Measurements from ENCODE around the gene ZCCHC24.

The ZCCHC24 gene

DNA sequence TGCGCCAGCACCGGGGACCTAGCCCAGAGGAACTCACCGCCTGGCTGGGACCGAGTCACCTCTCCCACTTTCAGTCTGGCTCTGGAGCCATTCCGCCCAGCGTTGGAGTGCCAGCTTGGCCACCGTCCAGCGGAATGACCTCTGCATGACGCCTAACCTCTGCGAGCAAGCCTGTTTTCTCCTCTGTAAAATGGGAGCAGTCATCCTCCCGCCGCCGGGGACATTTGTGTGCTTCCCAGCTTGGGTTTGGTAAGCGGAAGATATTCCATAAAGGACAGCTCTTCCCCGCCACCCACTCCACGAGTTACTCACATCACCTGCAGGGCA lies 1.3 kb upstream of the ZCCHC24 start:
- no peak for DNase-seq (ENCODE audit: low read depth in 2 of 2)

DNA sequence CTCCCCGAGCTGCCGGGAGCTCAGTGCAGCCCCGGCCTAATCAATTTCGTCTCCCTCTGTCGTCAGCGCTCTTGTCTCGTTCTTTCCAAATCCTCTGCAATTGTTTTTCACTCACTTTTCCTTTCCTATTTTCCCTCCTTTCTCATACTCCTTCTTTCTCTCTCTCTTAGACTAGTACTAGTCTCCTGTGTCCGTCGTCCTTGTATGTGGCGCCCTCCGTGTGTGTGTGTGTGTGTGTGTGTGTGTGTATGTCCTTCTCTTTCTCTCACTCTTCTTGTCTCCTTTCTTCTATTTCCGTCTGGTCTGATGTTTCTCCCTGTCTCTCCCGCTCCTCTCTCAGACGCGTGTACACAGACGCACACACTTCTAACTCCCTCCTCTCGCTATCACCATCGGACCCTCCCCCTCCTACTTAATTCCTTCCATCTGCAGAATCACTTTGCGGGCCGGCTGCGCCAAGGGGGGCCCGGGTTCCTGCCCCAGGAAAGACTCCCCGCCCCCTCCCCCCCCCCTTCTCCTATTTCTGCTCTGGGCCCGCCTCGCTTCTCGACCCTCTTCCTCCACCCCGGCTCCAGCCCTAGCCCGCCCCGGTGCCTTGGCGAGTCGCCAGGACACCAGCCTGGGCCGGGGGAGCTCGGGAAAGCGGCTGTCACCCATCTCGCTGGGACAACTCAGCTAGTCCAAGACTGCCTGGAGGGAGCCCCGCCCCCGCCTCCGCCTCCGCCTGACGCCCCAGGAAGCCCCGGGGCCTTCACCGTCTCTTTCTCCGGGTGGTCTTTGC lies 743 bp upstream of the ZCCHC24 start:
- peak; percentile 79 to 81 for DNase-seq (ENCODE audit: low read depth in 2 of 2)

DNA sequence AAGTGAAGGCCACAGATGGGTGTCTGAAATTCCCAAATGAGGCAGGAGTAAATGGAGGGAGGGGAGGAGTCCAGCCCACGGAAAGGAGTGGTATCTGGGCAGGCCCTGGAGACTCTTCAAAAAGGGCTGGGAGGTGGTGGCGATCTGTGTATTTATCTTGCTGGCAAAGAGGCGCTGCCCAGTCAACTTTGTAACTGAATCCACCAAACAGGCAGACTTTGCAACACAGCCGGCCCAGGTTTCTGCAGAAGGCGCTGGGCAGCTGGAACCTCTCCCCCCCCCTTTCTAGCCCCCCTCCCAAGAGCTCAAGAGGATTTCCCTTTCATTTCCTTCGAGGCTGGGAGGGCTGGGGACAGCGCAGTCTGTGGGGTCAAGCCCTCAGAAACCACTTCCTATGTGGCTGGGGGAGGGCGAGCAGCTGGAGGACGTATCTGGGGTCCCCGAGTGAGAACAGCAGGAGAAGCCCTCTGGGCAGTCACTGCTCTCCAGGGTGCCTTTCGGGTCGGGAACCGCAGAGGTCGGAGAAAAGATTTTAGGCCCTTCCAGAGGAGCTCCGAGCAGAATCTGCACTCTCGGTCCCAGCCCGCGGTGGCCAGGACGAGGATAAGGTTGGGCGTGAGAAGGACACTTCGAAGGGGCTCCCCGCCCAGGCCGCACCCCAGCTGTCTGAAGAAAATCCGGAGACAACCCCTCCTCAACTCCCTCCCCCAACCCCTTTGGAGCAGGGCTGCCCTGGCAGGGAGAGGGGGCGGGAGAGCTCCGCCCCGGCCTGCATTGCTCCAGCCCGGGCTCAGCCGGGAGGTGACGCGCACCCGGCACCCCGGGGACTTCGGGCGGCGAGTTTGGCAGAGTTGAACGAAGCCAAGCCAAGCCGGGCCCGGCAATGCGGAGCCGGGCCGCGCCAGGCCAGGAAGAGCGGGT lies 965 bp downstream of the ZCCHC24 start:
- no peak for DNase-seq (ENCODE audit: low read depth in 2 of 2)

DNA sequence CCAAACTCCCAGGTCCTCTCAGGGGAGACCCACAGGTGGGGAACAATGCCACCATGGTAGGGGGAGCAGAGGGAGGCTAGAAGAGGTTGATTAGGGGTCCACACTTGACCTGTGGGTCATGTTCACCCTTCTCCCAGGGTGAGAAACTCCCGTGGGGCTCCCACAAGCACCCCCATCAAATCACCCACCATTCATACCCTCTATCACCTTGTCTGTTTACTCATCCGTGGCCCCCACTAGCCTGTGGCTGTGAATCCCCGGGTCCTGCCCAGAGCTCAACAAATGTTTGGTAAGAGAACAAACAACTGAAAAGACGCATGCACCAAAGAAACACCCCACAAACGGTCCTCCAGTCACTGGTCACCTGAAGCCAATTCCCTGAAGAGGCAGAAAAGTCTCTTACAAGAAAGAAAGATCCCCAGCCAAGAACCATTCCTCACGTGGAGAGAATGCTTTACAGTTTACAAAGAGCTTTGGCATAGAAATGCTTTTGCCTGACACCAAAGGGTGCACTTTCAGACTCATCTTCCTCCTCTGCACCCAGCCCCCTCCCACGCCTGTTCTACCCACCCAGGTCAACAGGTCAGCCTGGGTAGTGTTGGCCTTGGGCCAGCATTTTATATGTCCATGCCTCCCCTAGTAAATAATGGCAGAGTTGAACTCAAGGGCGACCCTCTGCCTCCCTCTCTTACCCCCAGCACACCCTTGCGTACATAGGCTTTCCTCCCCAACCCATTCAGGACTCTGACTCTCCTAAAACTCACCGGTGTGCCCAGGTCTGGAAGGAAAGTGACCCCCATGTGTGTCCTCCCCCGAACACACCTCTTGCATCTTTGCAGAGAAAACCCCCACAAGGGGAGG lies 1.9 kb downstream of the ZCCHC24 start:
- no peak for DNase-seq (ENCODE audit: low read depth in 2 of 2)

DNA sequence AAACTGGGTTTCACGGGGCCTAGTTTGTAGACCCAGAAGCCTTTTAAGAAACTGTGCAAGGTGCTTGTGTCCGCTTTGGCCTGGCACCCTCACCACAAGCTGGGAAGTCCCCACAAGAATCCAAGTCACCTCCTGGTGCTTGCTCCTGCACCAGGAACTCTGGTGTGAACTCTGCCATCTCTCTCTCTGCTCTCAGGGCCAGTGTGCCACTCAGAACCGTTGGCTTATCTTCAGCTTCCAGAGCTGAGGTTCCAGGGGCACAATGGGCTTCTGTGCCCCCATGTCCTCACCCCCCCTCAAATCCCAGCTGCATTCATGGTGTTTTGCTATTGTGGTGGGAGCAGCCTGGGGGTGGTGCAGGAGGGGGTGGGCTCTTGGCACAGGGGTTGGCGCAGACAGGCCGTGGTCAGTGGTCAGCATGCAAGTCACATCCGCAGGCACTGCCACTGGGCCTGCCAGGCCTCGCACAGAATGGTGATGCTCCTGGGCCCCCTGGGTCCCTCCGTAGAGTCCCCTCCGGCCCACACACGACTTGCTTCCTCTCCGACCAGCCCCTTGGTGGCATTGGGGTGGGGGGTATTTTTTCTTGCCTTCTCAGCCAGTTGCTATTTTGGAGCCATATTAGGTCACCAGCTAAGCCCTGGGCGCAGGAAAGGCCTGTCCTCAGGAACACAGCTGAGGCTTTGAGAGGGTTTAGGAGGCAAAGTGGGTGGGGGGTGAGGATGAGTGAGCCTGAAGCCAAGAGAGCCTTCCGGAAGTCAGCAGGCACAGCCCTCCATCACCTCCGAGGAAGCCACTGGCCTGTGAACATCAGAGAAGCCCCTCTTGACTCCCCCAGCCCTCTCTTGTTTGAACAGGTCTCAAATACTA lies 3.0 kb downstream of the ZCCHC24 start:
- DNase-seq (ENCODE audit: low read depth in 2 of 2), result no peak

DNA sequence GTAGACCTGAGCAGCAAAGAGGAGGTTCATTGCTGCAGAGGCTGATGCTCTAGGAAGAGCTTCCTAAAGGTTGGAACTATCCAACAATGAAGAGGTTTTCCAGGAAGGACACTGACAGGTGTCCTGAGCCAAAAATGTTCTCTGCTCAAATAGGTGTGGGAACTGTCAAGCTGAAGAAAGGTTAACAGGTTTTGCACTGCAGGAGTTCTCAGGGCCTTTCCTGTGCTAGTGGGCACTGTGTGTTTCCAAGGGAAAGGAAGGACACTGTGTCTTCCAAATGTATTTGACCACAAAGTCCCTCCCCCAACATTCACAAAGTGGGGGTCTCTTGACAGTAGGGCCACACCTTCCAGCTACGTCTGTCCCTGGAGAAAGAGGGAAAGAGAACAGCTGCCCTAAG lies 4.0 kb downstream of the ZCCHC24 start:
- DNase-seq (ENCODE audit: low read depth in 2 of 2), result no peak

DNA sequence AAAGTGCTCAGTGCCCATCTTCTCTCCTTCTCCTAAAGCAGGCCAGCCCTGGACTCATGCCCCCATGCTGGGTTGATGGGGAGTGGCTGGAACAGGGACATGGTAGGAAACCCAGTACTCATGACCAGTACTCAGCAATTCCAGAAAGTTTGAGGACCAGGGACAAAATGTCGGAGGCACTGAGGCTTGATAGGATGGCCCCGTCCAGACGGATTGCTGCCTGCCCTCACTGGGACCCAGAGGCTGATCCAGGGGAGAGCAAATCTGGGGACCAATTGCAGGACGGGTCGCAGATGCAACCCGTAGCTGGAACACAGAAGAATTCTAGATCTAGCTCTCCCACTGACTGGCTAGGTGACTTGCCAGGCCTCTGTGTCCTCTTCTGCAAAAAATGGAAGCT lies 5.1 kb downstream of the ZCCHC24 start:
- DNase-seq (ENCODE audit: low read depth in 2 of 2), result no peak

DNA sequence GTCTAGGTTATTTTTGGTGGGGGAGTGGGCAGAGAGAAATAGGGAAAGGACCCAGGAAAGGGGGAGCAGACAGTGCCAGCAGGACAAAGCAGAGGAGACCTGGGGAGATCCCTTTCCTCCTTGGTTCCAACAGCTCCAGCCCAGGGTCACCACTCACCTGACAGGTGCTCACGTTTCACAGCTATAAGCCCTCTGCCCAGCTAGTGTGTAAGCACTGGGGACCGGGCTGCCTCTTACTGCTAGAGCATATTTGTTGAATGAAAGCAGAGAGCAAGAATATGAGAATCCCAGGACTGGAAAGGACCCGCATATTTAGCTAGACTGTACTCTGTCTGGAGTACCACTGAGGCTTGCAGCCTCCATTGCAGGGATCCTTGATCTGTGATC lies 6.7 kb downstream of the ZCCHC24 start:
- no peak for DNase-seq (ENCODE audit: low read depth in 2 of 2)

DNA sequence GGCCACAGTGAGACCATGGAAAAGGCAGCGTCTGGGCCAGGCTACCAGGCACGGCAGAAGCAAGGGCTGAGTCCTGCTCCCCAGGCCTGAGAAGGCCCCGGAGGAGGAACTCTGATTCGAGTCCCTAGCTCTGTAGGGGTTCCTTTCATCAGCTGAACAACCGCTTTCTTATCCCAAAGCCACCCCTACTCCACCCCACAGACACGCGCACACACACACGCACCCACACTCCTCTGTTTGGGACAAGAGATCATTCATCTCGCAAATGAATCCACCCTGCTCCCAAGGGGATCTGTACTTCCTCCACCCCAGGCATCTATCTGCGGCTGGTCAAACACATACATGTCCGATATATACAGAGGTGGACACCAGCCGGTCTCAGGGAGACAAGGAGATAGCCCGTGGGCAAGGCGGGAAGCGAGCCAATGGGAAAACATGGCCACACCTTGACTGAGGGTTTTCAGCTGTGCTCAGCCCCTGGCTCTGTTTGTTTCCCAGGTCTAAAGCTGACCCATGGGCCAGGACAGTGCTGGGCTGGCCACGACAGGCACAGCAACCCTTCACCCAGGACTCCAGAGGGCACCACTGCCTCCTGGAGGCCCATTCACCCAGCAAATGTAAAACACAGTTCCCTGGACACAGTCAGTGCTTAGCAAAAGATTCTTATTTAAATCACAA lies 7.3 kb downstream of the ZCCHC24 start:
- no peak for DNase-seq (ENCODE audit: low read depth in 2 of 2)

DNA sequence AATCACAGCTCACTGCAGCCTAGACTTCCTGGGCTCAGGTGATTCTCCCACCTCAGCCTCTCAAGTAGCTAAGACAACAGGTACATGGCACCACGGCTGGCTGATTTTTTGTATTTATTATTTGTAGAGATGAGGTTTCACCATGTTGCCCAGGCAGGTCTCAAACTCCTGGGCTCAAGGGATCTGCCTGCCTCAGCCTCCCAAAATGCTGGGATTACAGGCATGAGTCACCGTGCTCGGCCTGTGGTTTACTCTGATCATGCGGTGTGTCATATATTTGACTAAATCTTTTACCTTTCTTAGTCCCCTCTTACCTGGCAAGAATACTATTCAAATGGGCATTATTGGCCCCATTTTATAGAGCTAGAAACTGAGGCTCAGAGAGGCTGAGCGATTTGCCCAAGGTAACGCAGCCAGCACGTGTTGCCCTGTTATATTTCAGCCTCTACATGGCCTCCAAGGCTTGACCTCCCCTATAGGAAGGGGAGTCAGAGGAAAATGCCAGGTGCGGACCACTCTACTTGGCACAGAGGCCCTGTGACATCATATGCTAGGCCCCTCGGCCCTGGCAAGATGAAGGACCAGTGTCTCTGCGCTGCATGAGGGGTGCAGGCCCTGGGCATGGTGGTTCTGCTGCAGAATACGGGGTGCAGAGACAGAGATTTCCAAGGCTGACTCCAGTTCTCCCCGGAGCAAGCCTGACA lies 8.2 kb downstream of the ZCCHC24 start:
- no peak for DNase-seq (ENCODE audit: low read depth in 2 of 2)

DNA sequence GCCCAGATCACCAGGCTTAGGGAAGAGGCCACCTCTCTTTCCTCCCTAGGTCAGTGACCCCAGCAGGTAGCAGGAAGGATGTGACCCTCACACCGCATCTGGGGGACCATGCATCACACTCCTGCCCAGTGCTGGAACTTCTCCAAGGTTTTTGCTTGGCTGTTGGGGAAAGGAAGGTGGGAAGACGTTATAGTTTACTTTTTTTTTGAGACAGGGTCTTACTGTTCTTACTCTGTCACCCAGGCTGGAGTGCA lies 8.6 kb downstream of the ZCCHC24 start:
- no peak for DNase-seq (ENCODE audit: low read depth in 2 of 2)

DNA sequence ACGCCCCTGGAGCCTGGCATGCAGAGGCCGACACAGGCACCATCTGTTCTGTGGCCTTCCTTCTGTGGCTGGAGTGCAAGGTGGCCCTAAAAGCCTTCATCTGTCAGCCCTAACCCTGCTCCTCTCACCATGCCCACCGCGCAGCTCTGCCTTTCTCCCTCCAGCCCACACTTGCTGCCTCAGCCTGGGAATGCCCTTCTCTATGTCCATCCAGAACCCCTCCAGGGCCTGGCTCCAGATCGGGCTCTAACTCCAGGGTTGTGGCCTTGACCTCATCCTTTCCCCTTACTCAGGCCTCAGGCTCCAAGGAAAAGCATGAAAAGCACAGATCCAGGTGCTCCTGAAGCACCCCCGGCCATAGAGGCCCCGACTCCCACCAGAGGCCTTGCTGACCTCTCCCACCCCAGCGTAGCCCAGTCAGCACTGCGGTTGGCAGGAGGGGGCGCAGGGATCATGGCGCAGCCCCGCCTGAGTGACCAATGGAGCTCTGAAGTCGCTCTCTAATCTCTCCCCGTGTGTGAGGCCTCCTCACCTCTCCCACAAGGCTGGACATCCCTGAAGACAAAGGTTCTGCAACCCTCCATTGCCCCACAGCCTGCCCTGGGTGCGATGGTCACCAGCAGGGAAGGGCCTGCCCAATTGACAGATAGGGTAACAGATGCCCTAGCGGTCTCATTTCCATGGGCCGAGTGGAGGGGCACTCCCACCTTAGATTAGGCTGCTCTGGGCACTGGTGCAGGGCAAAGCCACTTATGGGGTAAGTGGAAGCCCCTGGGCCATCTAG lies 9.2 kb downstream of the ZCCHC24 start:
- no peak for DNase-seq (ENCODE audit: low read depth in 2 of 2)

DNA sequence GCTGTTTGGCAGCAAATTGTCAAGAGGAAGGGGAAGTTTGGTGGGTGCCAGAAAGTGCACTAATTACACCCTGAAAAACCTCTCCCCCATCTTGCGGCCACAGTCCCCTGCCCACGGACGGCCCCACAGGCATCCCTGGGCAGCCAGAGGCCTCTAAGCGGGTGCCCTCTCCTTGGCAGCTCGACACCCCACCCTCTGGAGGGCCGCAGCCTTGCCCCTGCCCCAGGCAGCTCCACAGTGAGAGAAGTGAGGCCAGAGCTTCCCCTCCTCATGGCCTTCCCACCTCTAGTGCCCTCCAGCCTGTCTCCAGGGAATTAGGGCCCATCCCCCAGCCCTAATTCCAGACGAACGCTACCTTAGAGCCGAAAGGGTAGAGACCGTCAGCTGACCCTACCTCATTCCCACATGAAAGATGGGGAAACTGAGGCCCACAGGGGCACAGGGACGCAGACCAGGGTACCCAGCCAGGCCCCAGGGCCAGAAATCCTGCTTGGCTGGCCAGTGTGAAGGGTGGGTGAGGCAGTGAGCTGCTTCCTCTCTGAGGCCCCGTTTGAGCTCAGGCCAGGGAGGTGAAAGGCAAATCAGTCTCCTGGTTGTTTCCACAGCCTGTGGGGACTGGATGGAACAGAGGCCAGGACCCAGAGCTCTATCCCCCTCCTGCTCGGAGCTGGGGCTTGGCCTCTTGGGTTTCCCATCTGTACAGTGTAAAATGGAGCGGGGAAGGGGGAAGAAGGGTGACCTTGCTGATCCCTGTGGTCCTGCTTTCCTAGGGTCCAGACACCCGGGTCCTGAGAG lies 10.0 kb downstream of the ZCCHC24 start:
- no peak for DNase-seq (ENCODE audit: low read depth in 2 of 2)

DNA sequence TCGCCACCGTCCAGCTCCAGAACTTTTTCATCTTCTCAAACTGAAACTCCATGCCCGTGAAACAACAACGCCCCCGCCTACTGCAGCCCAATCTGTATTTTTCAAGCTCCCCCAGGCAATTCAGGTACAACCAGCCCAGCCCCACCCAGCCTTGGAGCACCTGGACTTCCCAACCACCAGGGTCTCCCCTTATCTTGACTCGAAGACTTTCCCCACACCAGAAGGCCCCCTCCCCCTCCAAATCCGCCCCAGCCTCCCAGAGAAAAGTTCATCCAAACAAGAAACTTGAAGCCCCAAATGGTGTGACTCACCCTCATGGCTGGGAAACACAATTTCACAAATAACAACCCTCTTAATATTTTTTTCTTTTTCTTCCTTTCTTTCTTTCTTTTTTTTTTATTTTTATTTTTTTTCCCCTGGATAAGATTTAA lies 10.6 kb downstream of the ZCCHC24 start:
- peak; percentile 48 to 56 for DNase-seq (ENCODE audit: low read depth in 2 of 2)

DNA sequence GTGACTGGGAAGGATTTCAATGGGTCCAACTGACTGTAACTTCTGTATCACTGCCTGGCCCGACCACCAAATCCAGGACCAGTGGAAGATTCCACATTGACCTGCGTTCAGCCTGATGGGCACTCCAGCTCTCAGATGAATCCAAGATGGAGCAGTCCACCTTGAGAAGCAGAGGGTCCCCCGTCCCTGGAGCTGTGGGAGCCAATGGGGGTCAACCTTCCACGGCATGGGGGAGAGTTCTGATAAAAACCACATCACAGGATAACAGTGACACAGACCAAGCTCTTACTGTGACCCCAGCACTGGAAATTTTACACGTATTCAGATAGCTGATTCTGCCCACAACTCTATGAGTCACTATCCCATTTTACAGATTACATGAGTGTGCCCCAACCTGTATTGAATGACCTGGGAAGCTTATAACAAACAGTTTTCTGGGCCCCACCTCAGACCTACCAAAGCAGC lies 11.2 kb downstream of the ZCCHC24 start:
- DNase-seq (ENCODE audit: low read depth in 2 of 2), result no peak

DNA sequence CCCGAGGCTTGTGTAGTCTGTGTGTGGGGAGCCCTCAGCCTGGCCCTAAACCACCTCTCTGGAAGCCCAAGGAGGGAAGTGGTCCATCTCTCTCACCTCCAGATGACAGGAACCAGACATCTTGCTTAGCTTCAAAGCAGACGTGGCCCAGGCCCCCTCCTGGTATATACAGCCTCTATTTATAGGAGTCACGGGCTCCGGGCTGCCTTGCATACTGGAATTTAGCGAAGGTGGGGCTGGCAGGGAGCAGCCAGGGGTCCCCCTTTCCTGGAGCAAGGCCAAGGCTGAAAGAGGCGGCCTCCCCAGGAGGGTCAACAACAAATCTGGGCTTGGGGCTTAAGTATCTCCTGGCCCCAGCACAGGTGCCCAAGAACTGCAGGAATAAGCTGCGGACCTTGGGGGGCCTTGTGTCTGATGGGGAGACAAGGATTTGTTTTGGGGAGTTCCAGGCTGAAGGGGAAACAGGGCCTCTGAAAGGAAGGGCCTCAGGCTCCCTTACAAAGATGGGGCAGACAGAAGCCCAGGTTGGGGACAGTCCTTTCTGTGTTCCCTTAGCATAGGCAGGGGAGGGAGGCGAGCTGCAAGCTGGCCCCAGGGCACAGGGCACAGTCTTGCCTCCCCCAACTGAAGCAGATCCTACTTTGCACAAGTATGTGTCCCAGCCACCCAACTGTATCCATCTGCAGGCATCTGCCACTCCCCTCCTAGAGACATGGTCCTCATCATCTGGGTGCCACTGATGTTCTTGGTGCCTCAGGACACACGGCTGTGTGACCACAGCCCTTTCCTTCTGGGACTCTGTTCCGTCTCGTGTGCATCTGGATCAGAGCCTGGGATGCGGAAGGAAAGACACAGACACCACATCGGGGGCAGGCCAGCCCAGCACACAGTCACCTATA lies 11.9 kb downstream of the ZCCHC24 start:
- no peak for DNase-seq (ENCODE audit: low read depth in 2 of 2)
